Peyer's patch (tissue), 4 donors: Measurements from ENCODE around the gene MOB3A.

Source experiments
- CTCF ChIP-seq, 6 experiments: fragments of 450-650 bp in 4 of 6; fragments of 200-600 bp in 2 of 6; sonication (generic) in 1 of 6; IDR thresholded peaks; one replicate each; pipeline ENCODE4 v1.5.1; 2017 to 2019; ENCODE audit warnings: antibody characterized with exemption in 6 of 6, mild to moderate bottlenecking in 3 of 6, moderate library complexity in 1 of 6
- POLR2A ChIP-seq, 2 donors: fragments of 450-650 bp; IDR thresholded peaks; one replicate each; pipeline ENCODE4 v1.5.1; 2017; ENCODE audit warnings: antibody characterized with exemption in 2 of 2, mild to moderate bottlenecking in 2 of 2, moderate library complexity in 2 of 2

GRCh38 chr19:2062770-2063169 lies 33.4 kb downstream of the MOB3A start:
- TF ChIP-seq POLR2A (IDR thresholded peaks at IDR 0.05) (no peak), CTCF (IDR thresholded peaks at IDR 0.05) (no peak)
